NCI-H146 treated with DMSO at 0.1 percent for 48 hours (cell line): ENCODE results near the gene P3H1.
"Not testable (repeated sequence)": the region's sequence is repeated elsewhere in the genome, so short reads cannot be mapped to it uniquely, and the experiment has no call there.

Source experiments
- DNase-seq: peaks from one replicate; lab custom pipeline; 2025; ENCODE audit not compliant: unreplicated experiment; lab: John Stamatoyannopoulos, UW

P3H1 gene

GRCh38 chr1:42773420-42773819, 6.6 kb upstream of the P3H1 start:
- DNase-seq: no peak

- no peak for DNase-seq
Measured at GRCh38 chr1:42769811-42770210, 3.0 kb upstream of the P3H1 start.

- DNase-seq: no peak
Measured at GRCh38 chr1:42768172-42768571, 1.3 kb upstream of the P3H1 start.

- DNase-seq: no peak
Measured at GRCh38 chr1:42767510-42768000, 727 bp upstream of the P3H1 start.

GRCh38 chr1:42765832-42766740, 742 bp downstream of the P3H1 start:
- peak; percentile 44 for DNase-seq

GRCh38 chr1:42765269-42765668, 1.6 kb downstream of the P3H1 start:
- DNase-seq: no peak

- no peak for DNase-seq
Measured at GRCh38 chr1:42762269-42762668, 4.6 kb downstream of the P3H1 start.

- DNase-seq: no peak
Measured at GRCh38 chr1:42761567-42761966, 5.3 kb downstream of the P3H1 start.

GRCh38 chr1:42759114-42759513, 7.7 kb downstream of the P3H1 start:
- DNase-seq: no peak

GRCh38 chr1:42758641-42759040, 8.2 kb downstream of the P3H1 start:
- DNase-seq: no peak

- DNase-seq: no peak
Measured at GRCh38 chr1:42757892-42758275, 8.9 kb downstream of the P3H1 start.

GRCh38 chr1:42756956-42757891, 9.6 kb downstream of the P3H1 start:
- peak; percentile 43 for DNase-seq

- DNase-seq: no peak
Measured at GRCh38 chr1:42753070-42753469, 13.8 kb downstream of the P3H1 start.

GRCh38 chr1:42752284-42752683, 14.5 kb downstream of the P3H1 start:
- no peak for DNase-seq

- not testable (repeated sequence) for DNase-seq
Measured at GRCh38 chr1:42751511-42752070, 15.2 kb downstream of the P3H1 start.

GRCh38 chr1:42750041-42750440, 16.8 kb downstream of the P3H1 start:
- no peak for DNase-seq

GRCh38 chr1:42748461-42749410, 18.1 kb downstream of the P3H1 start:
- no peak for DNase-seq

- no peak for DNase-seq
Measured at GRCh38 chr1:42748021-42748420, 18.8 kb downstream of the P3H1 start.

GRCh38 chr1:42747125-42747524, 19.7 kb downstream of the P3H1 start:
- DNase-seq: no peak

- no peak for DNase-seq
Measured at GRCh38 chr1:42746436-42747105, 20.3 kb downstream of the P3H1 start.
